ENCODE results near the gene CD93.

CD93 gene

DNA sequence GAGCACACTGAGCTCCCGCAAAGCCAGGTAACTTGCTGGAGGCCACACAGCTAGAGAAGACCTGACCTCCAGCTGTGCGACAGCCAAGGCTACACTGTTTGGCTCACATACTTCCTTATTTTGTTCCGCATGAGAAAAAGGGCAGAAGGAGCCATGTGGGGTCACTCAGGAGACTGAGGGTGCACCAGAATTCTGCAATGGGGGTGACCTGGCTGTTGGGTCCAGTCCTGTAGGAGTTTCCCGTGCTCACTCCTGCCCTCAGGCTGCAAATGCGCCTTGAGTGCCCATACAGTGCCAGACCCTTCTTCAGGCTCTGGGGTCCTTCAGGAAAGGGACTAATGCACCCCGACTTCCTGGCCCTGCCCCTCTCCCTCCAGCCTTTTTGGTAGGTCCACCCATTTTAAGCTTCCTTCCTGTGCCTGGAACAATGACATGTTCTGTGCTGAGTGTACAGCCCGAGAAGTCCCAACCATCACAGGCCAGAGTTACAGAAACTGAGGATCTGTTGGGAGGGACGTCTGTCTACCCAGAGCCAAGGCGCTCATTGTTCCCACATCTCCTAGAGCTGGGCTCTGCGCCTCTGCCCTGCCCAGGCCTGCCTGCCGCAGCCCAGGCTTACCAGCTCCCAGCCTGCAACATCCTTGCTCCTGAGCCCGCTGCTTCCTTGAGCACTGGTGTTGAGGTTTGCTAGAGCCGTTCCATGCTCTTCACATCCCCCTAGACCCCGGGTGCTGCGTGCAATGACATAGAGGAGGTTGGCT lies 33.5 kb upstream of the CD93 start:
- no peak for DNase-seq

DNA sequence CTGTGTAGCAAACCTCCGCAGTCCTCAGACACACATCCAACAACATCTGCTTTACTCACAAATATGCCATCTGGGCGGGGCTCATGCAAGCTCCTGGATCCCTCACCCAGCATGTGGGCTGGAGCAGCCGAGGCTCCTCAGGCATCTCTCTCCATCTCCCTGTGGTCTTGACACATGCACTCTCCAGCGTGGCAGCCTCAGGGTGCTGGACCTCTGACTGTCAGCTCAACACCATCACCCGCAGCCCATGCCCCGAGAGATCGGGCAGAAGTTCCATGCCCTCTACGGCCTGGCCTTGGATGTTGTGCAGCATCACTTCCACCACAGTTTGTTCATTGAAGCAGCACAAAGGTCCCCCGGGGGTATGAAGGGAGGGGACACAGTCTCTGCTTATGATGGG lies 32.6 kb upstream of the CD93 start:
- no peak for DNase-seq

DNA sequence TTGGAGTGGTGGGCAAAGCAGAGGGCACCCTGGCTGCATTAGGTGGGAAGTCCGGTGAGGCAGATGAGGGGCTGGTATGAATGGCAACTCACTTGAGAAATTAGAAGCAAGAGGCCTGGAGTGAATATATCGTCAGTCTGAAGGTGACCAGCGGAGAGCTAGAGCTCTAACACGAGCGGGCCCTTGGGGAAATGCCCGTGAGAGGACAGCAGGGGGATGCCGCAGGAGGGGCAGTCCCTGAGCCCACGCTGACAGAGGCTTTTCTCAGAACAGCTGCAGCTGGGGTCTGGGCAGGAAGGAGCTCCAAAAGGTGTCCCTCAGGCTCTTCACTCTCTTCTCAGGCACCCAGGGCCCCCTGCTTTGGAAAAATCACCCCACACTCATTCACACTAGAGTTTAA lies 32.0 kb upstream of the CD93 start:
- no peak for DNase-seq

DNA sequence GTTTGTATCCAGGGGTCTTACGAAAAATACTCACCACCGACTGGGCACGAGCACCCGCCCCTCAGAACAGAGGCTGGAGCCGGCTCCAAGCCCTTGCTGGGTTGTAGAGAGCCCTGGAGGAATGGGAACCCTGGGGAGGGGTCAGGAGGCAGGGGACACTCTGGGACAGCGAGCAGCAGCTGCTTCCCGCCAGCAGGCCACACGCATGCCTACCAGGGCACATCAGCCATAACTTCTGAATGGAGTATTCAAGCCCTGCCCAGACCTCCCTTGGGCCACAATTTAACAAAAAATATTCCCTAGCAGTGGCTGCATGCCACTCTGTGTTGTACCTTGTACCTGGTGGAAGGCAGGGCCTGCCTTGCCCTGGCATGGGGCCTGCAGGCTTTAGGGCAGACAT lies 31.6 kb upstream of the CD93 start:
- DNase-seq, result no peak

DNA sequence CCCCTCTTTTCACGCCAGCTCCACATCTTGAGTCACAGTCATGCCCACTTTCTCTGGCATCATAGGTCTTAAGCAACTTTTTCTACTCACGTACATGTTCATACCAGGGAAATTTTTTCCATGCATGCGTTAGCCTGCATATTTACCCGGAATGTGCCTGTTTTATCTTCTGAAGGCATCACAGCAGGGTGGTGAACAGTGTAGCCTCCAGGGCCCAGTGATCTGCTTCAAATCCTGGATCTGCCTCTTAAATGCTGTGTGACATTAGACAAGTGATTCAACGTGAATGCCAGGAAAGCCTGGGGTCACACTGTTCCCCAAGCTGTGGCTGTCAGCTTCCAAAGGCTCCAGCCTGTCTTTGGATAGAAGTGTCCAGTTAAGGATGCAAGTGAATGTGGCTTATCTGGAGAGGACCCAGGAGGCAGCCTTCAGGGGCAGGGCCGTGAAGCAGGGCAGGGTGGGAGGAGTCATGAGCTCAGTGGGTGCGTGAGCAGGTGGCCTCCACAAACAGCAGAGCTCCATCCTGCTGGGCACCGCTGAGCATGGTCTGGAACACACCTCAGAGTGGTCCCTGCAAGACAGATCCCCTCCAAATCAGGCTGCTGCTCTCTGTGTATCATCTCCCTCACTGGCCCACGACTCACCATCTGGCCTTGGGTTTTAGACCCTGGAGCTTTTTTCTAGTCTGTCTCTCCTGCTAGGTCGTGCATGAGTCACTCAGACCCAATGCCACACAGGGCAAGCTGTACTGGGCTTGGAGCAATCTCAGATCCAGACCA lies 30.4 kb upstream of the CD93 start:
- no peak for DNase-seq

DNA sequence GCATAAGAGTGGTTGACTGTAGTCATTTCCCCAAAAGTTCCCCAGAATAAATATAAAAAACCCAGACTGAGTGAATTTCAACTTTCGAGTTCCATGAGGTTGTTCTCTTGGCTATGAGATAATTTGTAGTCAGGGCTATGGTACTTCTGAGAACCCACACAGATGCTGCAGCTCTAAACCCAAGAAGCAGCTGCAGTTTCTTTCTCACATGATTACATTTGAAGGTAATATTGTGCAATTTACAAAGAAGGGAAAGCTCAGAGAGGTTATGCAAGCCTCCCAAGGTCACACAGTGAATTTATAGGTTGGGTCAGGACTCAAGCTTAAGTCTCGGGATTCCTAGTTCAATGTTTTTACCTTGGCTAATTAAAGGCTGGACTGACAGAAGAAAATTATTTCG lies 29.7 kb upstream of the CD93 start:
- no peak for DNase-seq

DNA sequence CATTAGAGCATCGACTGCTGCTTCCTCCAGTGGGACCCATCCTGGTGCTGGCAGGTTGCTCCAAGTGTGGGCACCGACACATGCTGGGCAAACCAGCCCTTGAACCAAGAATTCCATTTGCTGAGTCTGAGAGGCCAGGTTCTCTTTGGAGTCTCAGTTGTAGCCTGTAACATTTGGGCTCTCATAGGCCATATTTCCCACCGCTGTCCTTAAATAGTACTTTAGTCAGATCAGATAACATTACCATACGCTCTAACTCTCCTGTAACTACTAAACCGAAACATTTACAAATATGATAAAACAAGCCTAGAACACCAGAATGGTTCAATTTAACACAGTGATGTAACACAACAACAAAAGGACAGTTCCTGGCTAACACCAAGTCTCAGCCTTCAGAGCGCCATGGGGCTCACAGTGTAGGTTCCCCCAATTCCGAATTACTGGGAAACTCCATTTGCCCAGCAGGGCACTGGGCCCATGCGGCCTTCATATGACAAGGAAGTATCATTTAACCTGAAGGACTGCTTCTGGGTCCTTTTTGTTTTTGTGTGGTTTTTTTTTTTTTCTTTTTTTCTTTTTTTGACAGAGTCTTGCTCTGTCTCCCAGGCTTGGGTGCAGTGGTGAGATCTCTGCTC lies 28.4 kb upstream of the CD93 start:
- no peak for DNase-seq

DNA sequence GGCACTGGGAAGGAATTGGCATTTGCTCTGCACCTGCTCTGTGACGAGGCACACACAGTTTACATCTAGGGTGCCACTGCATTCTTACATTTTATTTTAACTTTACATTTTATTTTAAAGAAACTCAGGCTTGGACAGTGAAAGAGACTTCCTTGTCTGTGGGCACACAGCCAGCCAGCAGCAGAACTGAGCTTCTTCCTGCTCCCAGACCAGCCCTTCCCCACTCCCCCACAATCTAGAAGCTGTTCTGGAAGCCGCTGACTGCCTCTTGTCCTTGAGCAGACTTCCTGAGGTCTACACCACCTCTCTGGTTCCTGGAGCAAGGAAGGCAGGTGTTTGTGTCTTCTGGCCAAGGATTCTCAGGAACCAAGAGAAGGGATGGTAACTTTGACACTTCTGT lies 27.9 kb upstream of the CD93 start:
- no peak for DNase-seq

DNA sequence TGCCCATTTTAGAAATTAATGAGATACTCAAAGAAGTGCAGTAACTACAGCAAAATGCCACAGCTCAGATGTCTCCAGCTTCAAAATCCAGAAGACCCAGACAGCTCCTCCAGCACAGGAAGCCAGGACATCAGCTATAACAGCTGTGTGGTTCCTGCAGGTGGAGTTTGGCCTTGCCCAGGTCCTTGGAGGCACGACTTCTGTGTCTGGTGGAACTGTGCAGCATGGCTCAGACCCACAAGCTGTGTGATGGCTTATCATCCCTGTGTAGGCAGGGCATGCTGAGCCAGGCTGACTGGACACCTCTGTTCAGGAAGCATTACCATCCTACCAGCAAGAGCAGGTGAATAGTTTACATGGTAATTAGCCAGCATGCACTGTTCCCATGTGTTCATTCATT lies 26.5 kb upstream of the CD93 start:
- DNase-seq, result no peak

DNA sequence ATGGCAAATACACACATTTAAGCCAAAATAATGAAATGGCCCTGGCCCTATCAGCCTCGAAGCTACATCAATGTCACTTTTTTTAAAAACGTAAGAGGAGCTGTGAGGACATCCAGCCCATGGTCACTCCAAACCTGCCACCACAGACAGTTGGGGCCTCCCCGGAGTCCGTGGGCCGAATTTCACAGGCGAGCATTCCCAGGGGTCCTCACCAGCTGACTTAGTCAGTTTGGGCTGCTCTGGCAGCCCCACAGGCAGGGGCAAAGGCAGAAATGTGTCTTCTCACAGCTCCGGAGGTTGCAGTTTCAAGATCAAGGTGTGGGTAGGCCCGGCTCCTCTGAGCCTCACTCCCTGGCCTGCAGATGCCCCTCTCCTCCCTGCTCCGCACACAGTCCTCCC lies 25.8 kb upstream of the CD93 start:
- no peak for DNase-seq

DNA sequence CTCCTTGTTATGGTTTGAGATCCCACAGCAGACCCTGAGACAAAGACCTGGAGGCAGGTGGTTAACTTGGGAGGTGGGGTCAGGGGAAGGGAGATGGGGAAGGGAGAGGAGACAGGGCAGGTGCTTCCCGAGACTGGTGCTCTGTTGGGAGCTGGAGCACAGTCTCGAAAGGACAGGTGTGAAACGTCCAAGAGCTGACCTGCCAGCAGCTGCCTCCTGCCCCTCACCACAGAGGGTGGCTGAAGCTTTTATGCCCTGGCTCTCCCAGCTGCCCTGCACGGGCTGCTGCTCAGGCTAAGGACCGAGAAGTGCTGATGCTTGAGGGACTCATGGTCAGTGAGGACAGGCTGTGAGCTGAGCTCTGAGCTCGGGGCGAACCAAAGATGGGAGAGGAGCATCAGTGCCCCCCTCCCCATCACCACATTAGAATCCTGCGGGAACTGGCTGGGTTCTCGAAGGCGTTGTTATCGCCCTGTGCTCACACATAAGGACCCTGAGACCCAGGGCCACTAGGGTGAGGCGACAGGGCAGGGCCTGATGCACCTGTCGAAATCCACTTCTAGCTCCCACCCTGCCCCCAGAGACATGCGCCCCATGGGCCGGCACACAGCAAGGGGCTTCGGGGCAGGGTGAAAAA lies 25.3 kb upstream of the CD93 start:
- peak; percentile 37 for DNase-seq

DNA sequence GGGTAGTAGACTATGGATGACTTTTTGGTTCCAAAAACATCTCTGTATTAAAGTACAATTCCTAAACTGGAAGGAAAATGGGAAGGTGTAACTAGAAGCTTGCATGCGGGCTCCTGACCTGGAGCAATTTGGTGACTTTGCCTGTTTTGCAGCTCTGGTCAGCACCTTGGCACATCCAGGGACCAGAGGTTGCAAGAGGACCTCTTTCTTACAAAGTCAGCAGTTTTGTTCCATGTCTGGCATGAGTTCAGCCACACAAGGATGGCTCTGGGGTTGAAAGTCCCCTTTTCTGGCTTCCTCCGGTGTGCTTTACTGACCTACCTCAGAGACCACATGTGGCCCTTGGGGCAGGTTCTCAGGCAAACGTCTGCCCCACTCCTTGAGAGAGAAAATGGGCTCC lies 22.7 kb upstream of the CD93 start:
- DNase-seq, result no peak

DNA sequence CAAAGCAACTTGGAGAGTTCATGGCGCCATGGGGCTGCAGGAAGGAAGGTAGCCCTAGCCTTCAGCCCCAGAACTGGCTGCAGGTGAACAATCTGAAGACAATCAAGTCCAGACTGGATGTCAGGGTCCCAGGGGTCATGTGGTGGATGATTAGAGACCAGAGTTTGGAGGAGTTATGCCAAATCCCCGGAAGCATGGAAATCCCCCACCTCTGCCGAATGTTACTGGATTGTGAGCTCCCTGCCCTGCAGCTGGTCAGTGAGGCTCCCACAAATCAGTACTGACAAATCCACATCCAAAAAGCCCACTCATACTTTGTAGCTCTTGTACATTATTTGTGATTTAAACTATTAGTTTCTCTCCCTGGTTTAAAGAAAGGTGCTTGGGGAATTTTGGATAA lies 21.3 kb upstream of the CD93 start:
- no peak for DNase-seq

DNA sequence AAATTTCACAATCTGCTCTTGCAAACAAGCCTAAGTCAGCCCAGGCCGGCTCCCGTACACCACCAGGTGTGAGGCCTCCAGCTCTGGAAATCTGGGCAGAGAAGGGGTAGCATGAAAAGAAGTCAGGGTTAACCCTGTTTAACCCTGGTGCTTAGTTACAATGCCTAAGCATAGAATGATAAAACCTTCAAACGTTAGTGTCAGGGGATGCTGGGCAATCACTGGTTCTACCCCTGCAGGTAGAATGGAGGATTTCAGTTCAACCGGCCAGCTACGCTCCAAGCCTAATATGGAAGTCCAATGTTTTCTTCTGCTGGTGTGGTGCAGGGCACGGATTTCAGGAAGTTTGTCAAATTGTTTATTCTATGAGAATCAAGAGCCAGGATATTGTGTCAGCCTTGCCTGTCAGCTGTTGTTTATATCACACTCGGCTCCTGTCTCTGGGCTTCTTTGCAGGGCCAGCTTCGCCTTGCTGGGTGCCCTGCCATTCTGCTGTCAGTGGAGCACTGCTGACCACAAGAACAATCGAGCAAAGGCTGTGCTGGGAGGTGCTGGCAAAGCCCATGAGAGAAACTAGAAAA lies 20.2 kb upstream of the CD93 start:
- DNase-seq, result no peak

DNA sequence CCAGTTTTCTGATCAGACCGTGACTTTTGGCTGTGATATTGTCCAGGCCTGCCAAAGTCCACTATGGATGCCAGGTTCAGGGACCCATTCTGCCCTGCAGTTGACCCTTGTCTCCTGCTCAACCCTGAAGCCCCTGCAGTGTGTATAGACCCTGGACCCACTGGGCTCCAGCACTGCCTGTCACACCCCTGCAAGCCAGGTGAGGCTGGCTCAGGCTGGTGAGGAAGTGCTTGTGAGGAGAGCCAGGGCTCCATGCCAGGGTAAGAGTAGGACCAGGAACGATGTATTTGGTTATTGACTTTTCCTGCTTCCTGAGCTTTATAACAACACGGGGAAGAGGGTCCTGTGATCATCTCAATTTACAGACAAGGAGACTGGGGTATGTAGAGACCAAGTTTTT lies 19.1 kb upstream of the CD93 start:
- DNase-seq, result no peak

DNA sequence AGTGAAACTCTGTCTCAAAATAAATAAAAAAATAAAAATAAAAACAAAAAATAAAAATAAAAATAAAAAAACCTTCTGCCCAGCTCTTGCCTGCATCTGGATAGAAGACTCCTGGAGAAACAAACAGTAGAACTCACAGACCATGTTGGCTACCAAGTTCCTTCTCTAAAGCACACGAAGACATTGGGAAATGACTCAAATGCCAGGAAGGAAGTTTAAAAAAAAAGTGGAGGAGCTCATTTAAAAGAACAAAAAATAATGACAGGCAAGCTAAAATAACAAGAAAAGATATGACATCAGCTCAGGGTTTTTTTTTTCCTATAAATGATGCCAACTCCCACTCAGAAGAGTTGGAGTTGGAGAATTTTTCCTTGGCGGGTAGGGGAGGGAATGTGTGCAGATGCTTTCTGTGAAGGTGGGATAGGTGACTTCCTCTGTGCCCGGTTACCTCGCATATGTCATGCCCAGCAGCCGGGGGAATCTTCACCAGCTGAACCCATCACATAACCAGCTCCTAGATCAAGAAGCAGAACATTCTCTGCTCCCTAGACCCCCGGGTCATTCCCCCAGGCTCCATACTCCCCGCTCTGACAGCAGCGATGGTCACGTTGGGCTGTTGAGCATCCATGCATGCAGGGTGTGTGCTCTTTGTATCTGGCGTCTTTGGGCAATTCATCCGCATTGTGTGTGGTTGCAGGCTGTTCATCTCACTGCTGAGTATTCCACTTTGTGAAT lies 17.3 kb upstream of the CD93 start:
- DNase-seq, result no peak

DNA sequence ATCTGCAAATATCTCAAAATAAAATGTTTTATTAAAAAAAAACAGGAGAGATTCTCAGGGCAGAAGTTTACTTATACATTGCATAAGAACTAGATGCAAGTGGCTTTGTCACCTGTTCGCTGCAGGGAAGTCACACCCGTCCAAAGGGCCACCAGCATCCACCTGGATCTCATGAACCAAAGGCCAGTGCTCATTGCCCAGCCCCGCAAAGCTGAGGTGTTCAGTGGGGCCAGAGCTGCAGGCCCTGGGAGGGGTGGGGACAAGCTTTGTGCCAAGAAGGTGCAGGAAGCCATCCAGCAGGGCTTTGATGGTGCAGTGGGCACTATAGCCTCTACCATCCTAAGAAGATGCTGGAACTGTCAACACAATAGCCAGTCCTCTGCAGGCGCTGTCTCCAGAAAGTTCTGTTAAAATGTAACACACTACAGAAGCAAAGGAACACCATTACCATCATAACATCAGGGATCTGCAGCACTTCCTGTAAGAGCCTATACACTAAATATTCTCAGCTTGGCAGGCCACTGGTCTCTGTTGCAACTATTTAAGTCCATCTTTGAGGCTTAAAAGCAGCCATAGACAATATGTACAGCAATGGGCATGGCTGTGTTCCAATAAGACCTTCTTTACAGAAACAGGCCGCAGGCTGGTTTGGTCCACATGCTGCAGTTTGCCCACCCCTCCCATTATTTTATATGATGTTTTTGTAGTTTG lies 15.7 kb upstream of the CD93 start:
- DNase-seq, result no peak

DNA sequence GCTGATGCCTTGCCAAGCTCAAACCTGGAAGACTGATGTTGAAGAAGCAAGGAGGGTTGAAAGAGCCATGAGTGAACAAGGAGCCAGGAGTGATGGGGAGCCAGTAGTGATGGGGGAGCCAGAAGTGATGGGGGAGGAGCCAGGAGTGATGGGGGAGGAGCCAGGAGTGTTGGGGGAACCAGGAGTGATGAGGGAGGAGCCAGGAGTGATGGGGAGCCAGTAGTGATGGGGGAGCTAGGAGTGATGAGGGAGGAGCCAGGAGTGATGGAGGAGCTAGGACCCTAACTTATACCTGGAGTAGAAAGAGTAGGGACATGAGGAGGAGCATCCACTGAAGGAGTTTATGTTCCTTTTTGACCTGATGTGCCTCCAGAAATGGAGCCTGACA lies 14.6 kb upstream of the CD93 start:
- no peak for DNase-seq

DNA sequence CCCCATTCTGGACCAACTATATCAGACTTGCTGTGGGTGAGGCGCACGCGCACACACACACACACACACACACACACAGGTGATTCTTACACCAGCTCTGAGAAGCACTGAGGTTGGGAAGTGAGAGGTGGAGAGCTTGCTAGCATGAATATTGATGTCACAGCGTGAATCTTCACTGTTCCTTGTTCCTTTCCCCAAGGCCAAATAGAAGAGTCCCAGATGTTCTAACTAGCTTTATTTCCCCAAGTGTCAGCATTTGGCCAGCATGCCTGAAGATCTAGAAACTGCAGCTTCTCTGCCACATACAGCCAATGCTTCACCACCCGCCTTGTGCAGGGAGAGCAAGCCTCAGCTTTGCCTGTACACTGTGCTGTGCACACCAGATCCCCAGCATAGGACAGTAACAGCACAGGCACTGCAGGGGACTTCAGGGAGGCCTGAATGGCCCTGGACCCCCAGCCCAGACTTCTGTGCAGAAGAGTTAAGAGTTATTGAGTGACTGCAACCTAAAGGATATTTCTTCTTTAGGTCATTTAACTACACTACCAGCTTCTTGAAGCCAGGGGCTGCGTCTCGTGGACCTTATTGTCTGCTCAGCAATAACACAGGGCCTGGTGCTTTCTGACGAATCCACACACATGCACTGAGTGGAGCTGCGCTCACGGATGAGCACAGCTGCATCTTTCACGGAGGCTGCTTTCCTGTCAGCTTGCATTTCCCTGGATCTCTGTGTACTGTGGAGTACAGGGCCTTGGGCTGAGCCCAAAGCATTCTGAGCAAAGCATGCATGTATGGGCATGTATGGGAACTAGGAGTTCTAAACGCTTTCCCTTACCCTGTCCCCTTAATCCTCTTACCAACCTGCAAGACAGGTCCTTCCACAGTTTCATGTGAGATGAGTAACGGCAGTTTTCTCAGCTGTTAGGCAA lies 13.9 kb upstream of the CD93 start:
- no peak for DNase-seq

DNA sequence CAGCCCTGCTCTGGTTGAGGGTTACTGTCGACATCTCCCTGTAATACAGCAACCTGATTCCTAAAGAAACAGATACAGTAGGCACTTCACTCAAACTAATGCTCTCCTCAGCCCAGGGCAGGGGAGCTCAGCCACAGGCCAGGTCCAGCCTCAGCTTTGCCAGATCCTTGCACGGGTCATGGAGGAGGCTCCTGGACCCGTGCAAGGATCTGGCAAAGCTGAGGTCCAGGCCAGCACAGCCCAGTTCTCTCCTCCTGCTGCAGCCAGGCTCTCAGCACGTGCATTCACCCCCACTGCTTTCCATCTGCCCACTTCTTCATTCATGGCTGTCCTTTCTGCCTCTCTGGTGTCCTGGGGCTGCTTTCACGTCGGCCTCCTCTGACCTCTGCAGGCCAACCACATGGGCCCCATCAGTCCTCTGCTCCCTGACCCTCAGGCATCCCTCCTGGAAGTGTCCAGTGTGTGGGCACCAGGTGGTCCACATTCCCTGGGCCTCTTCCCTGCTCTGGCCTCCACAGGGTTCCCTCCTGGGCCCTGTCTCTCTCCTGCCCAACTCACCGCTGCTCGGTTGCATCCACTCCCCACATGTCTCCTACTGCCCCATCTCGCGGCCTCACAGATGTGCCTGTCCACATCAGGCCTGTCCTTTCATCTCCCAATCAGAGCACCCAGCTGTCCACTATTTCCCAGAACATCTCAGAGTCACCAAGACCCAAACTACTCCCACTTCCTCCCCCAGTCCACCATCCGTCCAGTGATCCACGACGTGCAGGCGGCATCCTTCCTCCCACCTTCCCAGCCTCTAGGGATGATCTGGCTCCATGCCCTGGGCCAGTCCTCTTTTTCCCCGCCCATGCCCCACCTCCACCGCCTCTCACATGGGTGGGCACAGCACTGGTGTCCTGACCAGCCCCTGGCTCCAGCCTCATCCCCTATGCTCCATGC lies 11.8 kb upstream of the CD93 start:
- DNase-seq, result no peak
